ENCODE results near the gene PEA15. TPM values are rescaled to one million over a fixed set of nuclear protein-coding genes. Genes with fewer than 3 reads are reported as not detected.

PEA15 gene
- total and polyA plus RNA-seq, 7 experiments from 2014 or later: 4.7 to 38.6 (median 13.2) TPM

- H3K27me3 ChIP-seq (ENCODE audit: control insufficient read depth in 2 of 2, insufficient read depth in 2 of 2, low read length in 2 of 2): no peaks in the 10 kb centered on the region
- H3K4me1 Mint-ChIP-seq: peaks cover 6 to 35% (median 25%) of the 10 kb centered on the region in 7 donors
- no peaks in the 10 kb centered on the region for H3K27me3 Mint-ChIP-seq
- no peaks in the 10 kb centered on the region for H3K36me3 ChIP-seq (ENCODE audit: control insufficient read depth in 2 of 3, insufficient read depth in 3 of 3, low read length in 3 of 3)
- POLR2A ChIA-PET: interaction anchor here (0.9 to 4.0 kb wide), 2 partner anchors 11 to 1476 kb away, joined by 3 to 33 read pairs; partner anchors contain the start of gene DCAF8
- DNase-seq: no peak
- H3K27ac ChIP-seq (ENCODE audit: low read depth, low read length): no peak overlapping the region
- no peak overlapping the region for H3K4me3 Mint-ChIP-seq
- H3K9me3 Mint-ChIP-seq: no peaks in the 10 kb centered on the region
- ATAC-seq: no peak
- intact Hi-C loops (cut with micrococcal nuclease): loop anchor here in 1 of 2 donors (2.0 kb wide), 1 partner anchor 40 kb away; no protein-coding TSS in a partner anchor
- H3K4me1 ChIP-seq (ENCODE audit: control insufficient read depth in 2 of 2, insufficient read depth in 2 of 2, low read length in 2 of 2): no peaks in the 10 kb centered on the region
- peaks cover 0 to 15% (median 8%) of the 10 kb centered on the region in 5 donors for H3K36me3 Mint-ChIP-seq
- CTCF ChIA-PET: interaction anchor here (0.7 to 3.8 kb wide), 10 partner anchors 10 to 586 kb away, joined by 3 to 26 read pairs (median 11); partner anchors contain the start of gene DCAF8
- peak overlapping the region in 5 of 9 donors; percentile 18 to 65 (median 31) for H3K27ac Mint-ChIP-seq
- no peak overlapping the region for H3K4me3 ChIP-seq (ENCODE audit: low read length)
- H3K9me3 ChIP-seq (ENCODE audit: control insufficient read depth in 2 of 3, low read length in 3 of 3): no peaks in the 10 kb centered on the region
Observed at GRCh38 chr1:160251011-160251410, 45.8 kb downstream of the PEA15 start.

- H3K4me1 ChIP-seq (ENCODE audit: control insufficient read depth in 2 of 2, insufficient read depth in 2 of 2, low read length in 2 of 2): no peaks in the 10 kb centered on the region
- DNase-seq (peak in 8 of 9 donors; percentile 43 to 70 (median 60)), ATAC-seq (peak; percentile 99)
- H3K27me3 Mint-ChIP-seq: no peaks in the 10 kb centered on the region
- H3K4me3 ChIP-seq (ENCODE audit: low read length): no peak overlapping the region
- peaks cover 0 to 15% (median 8%) of the 10 kb centered on the region in 5 donors for H3K36me3 Mint-ChIP-seq
- ChIA-PET POLR2A (interaction anchor here (0.6 to 4.0 kb wide), 8 partner anchors 8 to 1475 kb away, joined by 3 to 33 read pairs (median 3); partner anchors contain the start of genes DCAF8 and PEX19), CTCF (interaction anchor here (0.5 to 3.8 kb wide), 25 partner anchors 10 to 398 kb away, joined by 3 to 26 read pairs (median 4); partner anchors contain the start of gene DCAF8)
- intact Hi-C loops (cut with micrococcal nuclease): loop anchor here (1.0 to 2.0 kb wide), 5 partner anchors 39 to 167 kb away; no protein-coding TSS in a partner anchor
- H3K27ac ChIP-seq (ENCODE audit: low read depth, low read length): peak overlapping the region; percentile 6
- H3K27me3 ChIP-seq (ENCODE audit: control insufficient read depth in 2 of 2, insufficient read depth in 2 of 2, low read length in 2 of 2): no peaks in the 10 kb centered on the region
- H3K4me1 Mint-ChIP-seq: peaks cover 6 to 34% (median 30%) of the 10 kb centered on the region in 7 donors
- H3K9me3 Mint-ChIP-seq: no peaks in the 10 kb centered on the region
- H3K36me3 ChIP-seq (ENCODE audit: control insufficient read depth in 2 of 3, insufficient read depth in 3 of 3, low read length in 3 of 3): no peaks in the 10 kb centered on the region
- H3K4me3 Mint-ChIP-seq: no peak overlapping the region
- peak overlapping the region in 7 of 9 donors; percentile 46 to 80 (median 62) for H3K27ac Mint-ChIP-seq
- H3K9me3 ChIP-seq (ENCODE audit: control insufficient read depth in 2 of 3, low read length in 3 of 3): no peaks in the 10 kb centered on the region
Observed at GRCh38 chr1:160251687-160252526, 46.7 kb downstream of the PEA15 start.

- DNase-seq: no peak
- peak overlapping the region; percentile 10 for H3K27ac ChIP-seq (ENCODE audit: low read depth, low read length)
- no peaks in the 10 kb centered on the region for H3K27me3 Mint-ChIP-seq
- ATAC-seq: no peak
- POLR2A ChIA-PET: interaction anchor here (1.7 kb wide), 1 partner anchor 12 kb away, joined by 11 read pairs; no protein-coding TSS in a partner anchor
- CTCF ChIA-PET: interaction anchor here (2.0 to 2.3 kb wide), 2 partner anchors 36 to 155 kb away, joined by 6 to 8 read pairs; no protein-coding TSS in a partner anchor
- peak overlapping the region in 4 of 9 donors; percentile 26 to 59 (median 33) for H3K27ac Mint-ChIP-seq
- no peak overlapping the region for H3K4me3 ChIP-seq (ENCODE audit: low read length)
- intact Hi-C loops (cut with micrococcal nuclease): no loop called here
- H3K4me1 Mint-ChIP-seq: peaks cover 21 to 60% (median 50%) of the 10 kb centered on the region in 7 donors
- H3K36me3 ChIP-seq (ENCODE audit: control insufficient read depth in 2 of 3, insufficient read depth in 3 of 3, low read length in 3 of 3): no peaks in the 10 kb centered on the region
- H3K9me3 Mint-ChIP-seq: no peaks in the 10 kb centered on the region
- no peaks in the 10 kb centered on the region for H3K9me3 ChIP-seq (ENCODE audit: control insufficient read depth in 2 of 3, low read length in 3 of 3)
- H3K4me1 ChIP-seq (ENCODE audit: control insufficient read depth in 2 of 2, insufficient read depth in 2 of 2, low read length in 2 of 2): peaks cover 6 to 18% of the 10 kb centered on the region in 2 donors
- peaks cover 0 to 20% (median 11%) of the 10 kb centered on the region in 5 donors for H3K36me3 Mint-ChIP-seq
- H3K4me3 Mint-ChIP-seq: no peak overlapping the region
- H3K27me3 ChIP-seq (ENCODE audit: control insufficient read depth in 2 of 2, insufficient read depth in 2 of 2, low read length in 2 of 2): no peaks in the 10 kb centered on the region
Observed at GRCh38 chr1:160255781-160256300, 50.7 kb downstream of the PEA15 start.

- intact Hi-C loops (cut with micrococcal nuclease): no loop called here
- Mint-ChIP-seq H3K36me3 (peaks cover 0 to 21% (median 11%) of the 10 kb centered on the region in 5 donors), H3K27ac (peak overlapping the region in 6 of 9 donors; percentile 26 to 68 (median 32)), H3K4me3 (no peak overlapping the region), H3K27me3 (no peaks in the 10 kb centered on the region), H3K9me3 (peaks cover 0 to under 1% (median 0%) of the 10 kb centered on the region in 11 donors), H3K4me1 (peaks cover 26 to 65% (median 53%) of the 10 kb centered on the region in 7 donors)
- ChIA-PET CTCF (interaction anchor here (1.0 to 2.3 kb wide), 2 partner anchors 35 to 60 kb away, joined by 4 to 8 read pairs; no protein-coding TSS in a partner anchor), POLR2A (interaction anchor here (0.8 to 1.7 kb wide), 3 partner anchors 12 to 334 kb away, joined by 3 to 11 read pairs (median 4); no protein-coding TSS in a partner anchor)
- Histone ChIP-seq H3K27ac (ENCODE audit: low read depth, low read length) (peak overlapping the region; percentile 24), H3K4me1 (ENCODE audit: control insufficient read depth in 2 of 2, insufficient read depth in 2 of 2, low read length in 2 of 2) (peaks cover 12 to 25% of the 10 kb centered on the region in 2 donors), H3K27me3 (ENCODE audit: control insufficient read depth in 2 of 2, insufficient read depth in 2 of 2, low read length in 2 of 2) (no peaks in the 10 kb centered on the region), H3K4me3 (ENCODE audit: low read length) (no peak overlapping the region), H3K9me3 (ENCODE audit: control insufficient read depth in 2 of 3, low read length in 3 of 3) (no peaks in the 10 kb centered on the region), H3K36me3 (ENCODE audit: control insufficient read depth in 2 of 3, insufficient read depth in 3 of 3, low read length in 3 of 3) (no peaks in the 10 kb centered on the region)
- DNase-seq (no peak), ATAC-seq (no peak)
Observed at GRCh38 chr1:160256396-160257046, 51.3 kb downstream of the PEA15 start.

GRCh38 chr1:160257411-160258015 is 52.3 kb downstream of the PEA15 start:
- peaks cover 0 to 3% (median 0%) of the 10 kb centered on the region in 5 donors for H3K27me3 Mint-ChIP-seq
- intact Hi-C loops (cut with micrococcal nuclease): no loop called here
- peak overlapping the region in 7 of 9 donors; percentile 9 to 84 (median 63) for H3K27ac Mint-ChIP-seq
- Histone ChIP-seq H3K9me3 (ENCODE audit: control insufficient read depth in 2 of 3, low read length in 3 of 3) (no peaks in the 10 kb centered on the region), H3K4me1 (ENCODE audit: control insufficient read depth in 2 of 2, insufficient read depth in 2 of 2, low read length in 2 of 2) (peaks cover 12 to 25% of the 10 kb centered on the region in 2 donors), H3K27ac (ENCODE audit: low read depth, low read length) (no peak overlapping the region), H3K27me3 (ENCODE audit: control insufficient read depth in 2 of 2, insufficient read depth in 2 of 2, low read length in 2 of 2) (no peaks in the 10 kb centered on the region), H3K36me3 (ENCODE audit: control insufficient read depth in 2 of 3, insufficient read depth in 3 of 3, low read length in 3 of 3) (peaks cover 0 to 6% (median 0%) of the 10 kb centered on the region in 3 experiments), H3K4me3 (ENCODE audit: low read length) (no peak overlapping the region)
- H3K36me3 Mint-ChIP-seq: peaks cover 0 to 22% (median 8%) of the 10 kb centered on the region in 5 donors
- CTCF ChIA-PET: interaction anchor here (1.0 to 2.3 kb wide), 2 partner anchors 34 to 61 kb away, joined by 4 to 8 read pairs; no protein-coding TSS in a partner anchor
- ATAC-seq (no peak), DNase-seq (no peak)
- H3K4me1 Mint-ChIP-seq: peaks cover 18 to 59% (median 48%) of the 10 kb centered on the region in 7 donors
- H3K4me3 Mint-ChIP-seq: no peak overlapping the region
- POLR2A ChIA-PET: interaction anchor here (0.8 to 1.7 kb wide), 4 partner anchors 13 to 335 kb away, joined by 3 to 11 read pairs (median 4); partner anchors contain the start of gene PEX19
- peaks cover 0 to 5% (median 0%) of the 10 kb centered on the region in 11 donors for H3K9me3 Mint-ChIP-seq

Measured in naive thymus-derived CD4-positive, alpha-beta T cell (primary cell).